GM20000 (cell line): ENCODE results near the gene MZT1.

ENCODE experiments used
- DNase-seq: peaks from one replicate; pipeline ENCODE4 v3.0.0; 2012; ENCODE audit warnings: low spot score
- CTCF ChIP-seq: IDR thresholded peaks from 2 replicates; pipeline ENCODE4 v1.5.1; 2012; ENCODE audit warnings: mild to moderate bottlenecking, control low read depth; ENCODE audit errors: extremely low read depth, missing control alignments

Gene MZT1

GRCh38 chr13:72698164-72698563 lies 29.3 kb downstream of the MZT1 start:
- no peak for TF ChIP-seq CTCF
- DNase-seq, result no peak

GRCh38 chr13:72696579-72696978 lies 30.9 kb downstream of the MZT1 start:
- no peak for TF ChIP-seq CTCF
- no peak for DNase-seq

DNA sequence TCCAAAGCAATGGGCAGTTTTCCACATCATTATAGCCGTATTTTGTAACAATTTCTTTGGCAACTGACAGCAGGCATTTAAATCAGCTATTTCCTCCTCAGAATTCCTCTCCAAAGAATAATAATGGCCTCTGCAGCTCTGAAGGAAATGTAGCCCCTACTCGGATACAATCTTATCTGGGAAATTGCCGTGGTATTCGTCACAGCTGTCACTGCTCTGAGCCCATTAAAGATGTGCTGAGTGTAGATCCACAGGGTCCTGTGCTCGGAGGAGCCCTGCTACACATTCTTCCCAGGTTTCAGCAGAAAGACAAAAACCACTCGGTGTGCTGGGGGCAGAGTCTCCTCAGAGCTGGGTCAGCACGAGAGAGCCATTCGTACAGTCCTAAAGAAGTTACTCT lies 33.1 kb downstream of the MZT1 start:
- TF ChIP-seq CTCF, result no peak
- DNase-seq, result no peak

DNA sequence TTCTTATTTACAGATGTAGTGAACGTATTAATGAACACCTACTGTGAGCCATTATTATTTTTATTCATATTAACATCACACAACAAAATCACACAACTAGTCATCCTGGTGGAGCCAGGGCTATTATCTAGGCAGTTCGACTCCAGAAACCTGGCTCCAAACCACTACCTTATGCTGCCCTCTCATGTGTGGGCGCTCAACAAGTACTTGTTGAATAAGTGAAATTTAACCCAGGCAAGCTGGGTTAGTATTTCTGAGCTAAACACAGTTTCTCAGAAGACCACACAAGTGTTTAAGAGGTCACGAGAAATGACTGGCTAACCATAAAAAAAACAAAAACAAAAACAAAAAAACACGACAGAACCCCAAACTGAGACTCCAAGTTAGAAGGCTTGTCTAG lies 33.6 kb downstream of the MZT1 start:
- DNase-seq, result no peak
- TF ChIP-seq CTCF, result no peak

DNA sequence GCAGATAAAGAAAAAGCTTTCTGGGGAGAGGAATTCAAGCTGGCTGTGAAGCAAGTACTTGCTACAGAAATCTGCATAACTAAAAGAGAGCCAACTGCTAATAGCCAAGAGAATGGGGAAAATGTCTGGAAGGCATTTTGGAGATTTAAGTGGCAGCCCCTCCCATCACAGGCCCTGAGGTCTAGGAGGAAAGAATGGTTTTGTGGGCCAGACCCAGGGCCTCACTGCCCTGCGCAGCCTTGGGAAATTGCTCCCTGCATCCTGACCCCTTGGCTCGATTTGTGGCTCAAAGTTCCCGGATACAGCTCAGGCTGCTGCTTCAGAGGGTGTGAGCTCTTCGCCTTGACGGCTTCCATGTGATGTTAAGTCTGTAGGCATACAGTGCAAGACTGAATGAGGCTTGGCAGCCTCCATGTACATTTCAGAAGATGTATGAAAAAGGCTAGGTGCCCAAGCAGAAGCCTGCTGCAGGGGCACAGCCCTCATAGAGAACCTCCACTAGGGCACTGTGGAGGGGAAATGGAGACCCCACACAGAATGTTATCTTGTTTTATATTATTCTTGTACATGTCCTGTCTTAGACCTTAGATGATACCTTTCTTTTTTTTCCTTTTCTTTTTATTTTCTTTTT lies 34.4 kb downstream of the MZT1 start:
- DNase-seq, result no peak
- TF ChIP-seq CTCF, result no peak

- no peak for DNase-seq
- no peak for TF ChIP-seq CTCF
Observed at GRCh38 chr13:72689181-72689696, 38.2 kb downstream of the MZT1 start.

GRCh38 chr13:72686766-72687165 lies 40.7 kb downstream of the MZT1 start:
- no peak for DNase-seq
- no peak for TF ChIP-seq CTCF
